ENCODE data around the gene SOX13. TPM values are rescaled to one million over a fixed set of nuclear protein-coding genes. Genes with fewer than 3 reads are reported as not detected.

The SOX13 gene
- total and polyA plus RNA-seq, 3 donors from 2014 or later, result 17.8 to 33.4 (median 29.1) TPM

- TF ChIP-seq CTCF (IDR thresholded peaks at IDR 0.05), result no peak
- no peak for TF ChIP-seq POLR2A (IDR thresholded peaks at IDR 0.05)
- WGBS, 2 donors, result 56 to 72% methylated on average over 7 of the region's 7 CpGs
- H3K27ac ChIP-seq, result peak overlapping the region; percentile 38 to 63
Observed at GRCh38 chr1:204146965-204147364, 74.0 kb downstream of the SOX13 start.

GRCh38 chr1:204147406-204148383, 74.8 kb downstream of the SOX13 start:
- Histone ChIP-seq H3K4me1 (peaks cover 69% of the 10 kb centered on the region), H3K4me3 (no peak overlapping the region), H3K27me3 (no peaks in the 10 kb centered on the region), H3K27ac (peak overlapping the region; percentile 38 to 63), H3K36me3 (ENCODE audit: low read depth, missing control alignments) (no peaks in the 10 kb centered on the region), H3K9me3 (no peaks in the 10 kb centered on the region)
- WGBS, 2 donors, result 63 to 82% methylated on average over 12 to 13 of the region's 13 CpGs
- DNase-seq, result no peak
- intact Hi-C loops (cut with DNase I; ENCODE audit: low total_unique reads), result no loop called here
- no peak for TF ChIP-seq CTCF (IDR thresholded peaks at IDR 0.05)
- TF ChIP-seq POLR2A (IDR thresholded peaks at IDR 0.05), result no peak

More at GRCh38 chr1:204146965-204147364, 74.0 kb downstream of the SOX13 start:
- intact Hi-C loops (cut with DNase I; ENCODE audit: low total_unique reads), result no loop called here
- no peak for DNase-seq
- no peaks in the 10 kb centered on the region for H3K27me3 ChIP-seq
- no peaks in the 10 kb centered on the region for H3K36me3 ChIP-seq (ENCODE audit: low read depth, missing control alignments)
- H3K9me3 ChIP-seq, result no peaks in the 10 kb centered on the region
- peaks cover 70% of the 10 kb centered on the region for H3K4me1 ChIP-seq
- H3K4me3 ChIP-seq, result no peak overlapping the region

GRCh38 chr1:204149107-204149506, 76.2 kb downstream of the SOX13 start:
- Histone ChIP-seq H3K4me1 (peaks cover 55% of the 10 kb centered on the region), H3K9me3 (no peaks in the 10 kb centered on the region), H3K36me3 (ENCODE audit: low read depth, missing control alignments) (no peaks in the 10 kb centered on the region), H3K4me3 (no peak overlapping the region), H3K27ac (peak overlapping the region in 1 of 2 donors; percentile 53), H3K27me3 (no peaks in the 10 kb centered on the region)
- WGBS, 2 donors, result 45 to 75% methylated on average over 2 of the region's 2 CpGs
- intact Hi-C loops (cut with DNase I; ENCODE audit: low total_unique reads), result no loop called here
- no peak for DNase-seq
- TF ChIP-seq POLR2A (IDR thresholded peaks at IDR 0.05) (no peak), CTCF (IDR thresholded peaks at IDR 0.05) (no peak)

GRCh38 chr1:204149635-204150565, 77.0 kb downstream of the SOX13 start:
- H3K4me3 ChIP-seq, result peak overlapping the region in 1 of 2 donors; percentile 92

More at GRCh38 chr1:204149635-204150565, 77.0 kb downstream of the SOX13 start:
- Histone ChIP-seq H3K9me3 (no peaks in the 10 kb centered on the region), H3K27ac (peak overlapping the region; percentile 91 to 93), H3K36me3 (ENCODE audit: low read depth, missing control alignments) (no peaks in the 10 kb centered on the region), H3K27me3 (no peaks in the 10 kb centered on the region), H3K4me1 (peaks cover 55% of the 10 kb centered on the region)
- intact Hi-C loops (cut with DNase I; ENCODE audit: low total_unique reads), result no loop called here
- 46 to 51% methylated on average over 13 to 15 of the region's 16 CpGs for WGBS, 2 donors
- DNase-seq, result peak; percentile 66
- TF ChIP-seq POLR2A (IDR thresholded peaks at IDR 0.05) (no peak), CTCF (IDR thresholded peaks at IDR 0.05) (no peak)
